NCI-H2081 (cell line): Measurements from ENCODE around the gene PIK3R5.

Source experiments
- DNase-seq, 2 experiments: peaks; one replicate each; lab custom pipeline; 2025; lab: John Stamatoyannopoulos, UW

PIK3R5 gene

GRCh38 chr17:8953156-8953885 is 12.2 kb downstream of the PIK3R5 start:
- no peak for DNase-seq

- DNase-seq = no peak
Measured at GRCh38 chr17:8952191-8952590, 13.3 kb downstream of the PIK3R5 start.

DNA sequence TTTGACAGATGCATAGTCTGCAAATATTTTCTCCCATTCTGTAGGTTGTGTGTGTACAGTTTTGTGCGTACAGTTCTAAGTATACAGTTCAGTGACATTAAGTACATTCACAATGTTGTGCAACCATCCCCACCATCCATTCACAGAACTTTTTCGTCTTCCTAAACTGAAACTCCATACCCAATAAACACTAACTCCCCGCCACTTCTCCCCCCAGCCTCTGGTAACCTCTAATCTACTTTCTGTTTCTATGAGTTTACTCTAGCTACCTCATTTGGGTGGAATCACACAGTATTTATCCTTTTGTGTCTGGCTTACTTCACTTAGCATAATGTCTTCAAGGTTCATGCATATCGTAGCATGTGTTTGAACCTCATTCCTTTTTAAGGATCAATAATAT is 14.3 kb downstream of the PIK3R5 start:
- no peak for DNase-seq

DNA sequence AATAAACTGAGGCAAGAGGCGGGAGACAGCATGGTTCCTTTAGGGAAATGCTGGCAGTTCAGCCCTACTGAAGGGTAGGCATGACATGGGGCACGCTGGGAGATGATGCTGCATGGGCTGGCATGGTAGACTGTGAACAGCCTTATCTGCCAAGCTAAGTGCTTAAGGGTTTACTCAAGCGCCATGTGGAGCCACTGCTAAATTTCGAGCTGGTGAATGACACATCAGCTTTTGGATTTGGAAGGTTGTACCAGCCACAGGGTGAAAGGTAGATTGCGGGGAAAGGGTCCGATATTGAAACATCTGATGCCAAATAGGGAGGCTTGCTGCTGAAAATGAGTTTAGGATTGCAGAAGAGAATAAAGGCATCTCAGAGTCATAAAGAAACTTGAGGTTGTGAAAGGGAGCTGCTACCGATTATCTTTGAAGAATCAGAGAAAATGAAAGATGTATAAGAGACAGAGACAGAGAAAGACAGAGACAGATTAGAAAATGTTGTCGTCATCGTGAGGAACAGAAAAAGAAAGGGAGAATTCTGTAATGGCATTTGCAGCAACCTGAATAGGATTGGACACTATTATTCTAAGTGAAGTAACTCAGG is 16.3 kb downstream of the PIK3R5 start:
- no peak for DNase-seq

DNA sequence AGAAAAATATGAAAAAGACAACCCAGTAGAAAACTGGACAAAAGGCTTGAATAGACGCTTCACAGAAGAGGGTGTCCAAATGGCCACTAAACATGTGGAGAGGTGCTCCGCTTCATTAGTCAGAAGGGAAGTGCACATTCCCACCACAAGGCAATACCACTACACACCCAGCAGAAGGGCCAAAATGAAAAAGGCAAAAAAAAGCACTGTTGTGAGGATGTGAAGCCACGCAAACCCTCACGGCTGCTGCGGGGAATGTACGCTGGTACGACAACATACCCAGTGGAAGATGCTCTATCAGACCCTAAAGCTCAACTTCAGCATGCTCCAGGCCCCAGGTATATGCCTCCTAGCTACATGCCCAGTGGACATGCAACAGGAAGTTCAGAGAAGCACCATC is 17.0 kb downstream of the PIK3R5 start:
- DNase-seq = no peak

- DNase-seq = no peak
Measured at GRCh38 chr17:8947201-8947600, 18.3 kb downstream of the PIK3R5 start.

- DNase-seq = no peak
Measured at GRCh38 chr17:8946476-8946875, 19.0 kb downstream of the PIK3R5 start.

GRCh38 chr17:8946071-8946470 is 19.4 kb downstream of the PIK3R5 start:
- DNase-seq = no peak

DNA sequence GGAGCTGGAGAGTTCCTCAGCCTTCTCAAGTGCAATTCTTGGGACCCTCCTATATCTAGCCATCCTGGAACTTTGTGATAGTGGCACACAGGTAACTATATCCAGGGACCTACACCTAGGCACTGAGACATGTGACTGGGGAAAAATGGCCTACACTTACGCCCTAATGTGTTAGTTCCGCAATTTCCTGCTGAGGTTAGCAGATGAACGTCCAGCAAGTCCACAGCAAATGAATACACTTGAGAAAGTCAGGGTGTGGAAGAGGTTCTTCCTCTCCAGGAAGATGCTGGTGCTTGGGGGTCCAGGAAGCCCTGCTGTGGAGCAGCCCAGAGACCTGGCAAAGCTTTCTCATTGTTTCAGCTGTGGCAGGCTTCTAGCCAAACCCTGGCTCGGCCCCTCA is 20.8 kb downstream of the PIK3R5 start:
- DNase-seq = no peak

DNA sequence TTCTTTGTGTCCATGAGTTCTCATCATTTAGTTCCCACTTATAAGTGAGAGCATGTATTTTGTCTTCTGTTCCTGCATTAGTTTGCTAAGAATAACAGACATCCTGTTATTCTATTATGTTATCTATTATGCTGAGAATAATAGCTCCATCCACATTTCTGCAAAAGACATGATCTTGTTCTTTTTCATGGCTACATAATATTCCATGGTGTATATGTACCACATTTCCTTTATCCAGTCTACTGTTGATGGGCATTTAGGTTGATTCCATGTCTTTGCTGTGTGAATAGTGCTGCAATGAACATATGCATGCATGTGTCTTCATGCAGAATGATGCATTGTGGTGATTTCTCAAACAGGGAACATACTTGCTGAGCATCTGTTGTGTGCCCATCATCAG is 21.4 kb downstream of the PIK3R5 start:
- DNase-seq = no peak

- no peak for DNase-seq
Measured at GRCh38 chr17:8941980-8942622, 23.4 kb downstream of the PIK3R5 start.

GRCh38 chr17:8941520-8941919 is 24.0 kb downstream of the PIK3R5 start:
- DNase-seq = no peak

- no peak for DNase-seq
Measured at GRCh38 chr17:8940866-8941471, 24.5 kb downstream of the PIK3R5 start.

GRCh38 chr17:8939496-8940334 is 25.8 kb downstream of the PIK3R5 start:
- DNase-seq = no peak

DNA sequence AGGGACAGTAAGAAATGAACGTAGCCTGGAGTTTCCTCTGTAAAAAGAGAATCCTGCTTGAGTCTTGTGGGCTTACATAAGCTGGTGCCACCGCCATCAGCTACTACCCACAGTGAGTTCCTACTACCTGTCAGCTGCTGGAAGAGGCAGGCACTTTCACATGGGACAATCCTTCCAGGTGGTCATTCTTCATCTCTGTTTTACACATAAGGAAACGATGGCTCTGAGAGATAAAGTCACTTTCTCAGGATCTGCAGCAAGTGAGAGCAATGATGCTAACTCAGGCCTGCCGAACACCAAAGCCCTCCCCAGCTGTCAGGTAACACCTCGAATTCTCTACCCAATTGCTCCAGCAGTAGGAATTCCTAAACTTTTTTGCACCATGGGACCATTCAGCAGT is 26.6 kb downstream of the PIK3R5 start:
- no peak for DNase-seq

- no peak for DNase-seq
Measured at GRCh38 chr17:8935191-8935590, 30.3 kb downstream of the PIK3R5 start.

DNA sequence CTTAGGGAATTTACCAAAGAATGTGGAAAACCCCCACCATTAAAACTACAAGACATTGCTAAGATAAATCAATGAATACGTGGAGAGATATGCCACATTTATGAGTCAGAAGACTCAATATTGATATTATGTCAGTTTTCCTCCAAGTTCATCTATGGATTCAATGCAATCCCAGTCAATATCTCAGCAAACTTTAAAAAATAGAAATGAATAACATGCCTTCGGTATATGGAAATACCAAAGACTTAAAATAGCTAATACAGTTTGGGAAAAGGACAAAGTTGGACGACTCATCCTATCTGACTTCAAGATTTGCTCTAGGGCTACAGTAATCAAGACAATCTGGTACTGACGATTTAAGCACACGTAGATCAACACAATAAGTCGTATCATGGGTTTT is 31.2 kb downstream of the PIK3R5 start:
- no peak for DNase-seq

DNA sequence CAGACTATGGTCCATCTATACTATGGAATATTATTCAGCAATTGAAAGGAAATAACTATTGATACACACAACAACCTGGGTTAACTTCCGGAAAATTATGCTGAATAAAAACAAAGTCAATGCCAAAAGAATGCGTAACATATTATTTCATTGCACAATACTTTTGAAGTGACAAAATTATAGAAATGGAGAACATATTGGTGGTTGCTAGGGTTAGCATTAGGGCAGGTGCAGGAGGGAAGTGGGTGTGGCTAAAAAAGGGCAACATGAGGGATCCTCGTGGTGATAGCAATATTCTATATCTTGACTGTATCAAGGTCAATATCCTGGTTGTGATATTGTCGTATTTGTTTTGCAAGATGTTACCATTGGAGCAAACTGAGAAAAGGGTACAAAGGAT is 34.9 kb downstream of the PIK3R5 start:
- DNase-seq = no peak

DNA sequence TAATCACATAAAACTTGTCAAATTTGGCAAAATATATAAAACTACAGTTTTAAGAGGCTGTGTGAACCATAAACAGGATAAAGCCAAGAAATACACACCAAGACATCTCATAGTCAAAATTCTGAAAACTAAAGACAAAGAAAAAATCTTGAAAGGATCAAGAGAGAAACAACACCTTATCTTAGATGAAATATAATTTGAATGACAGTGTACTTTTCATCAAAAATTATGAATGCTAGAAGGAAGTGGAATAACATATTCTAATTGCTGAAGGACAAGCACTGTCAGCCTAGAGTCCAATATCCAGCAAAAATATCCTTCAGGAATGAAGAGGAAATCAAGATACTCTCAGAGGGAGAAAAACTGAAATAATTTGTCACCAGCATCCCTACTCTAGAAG is 37.2 kb downstream of the PIK3R5 start:
- no peak for DNase-seq

- DNase-seq = no peak
Measured at GRCh38 chr17:8927395-8927794, 38.1 kb downstream of the PIK3R5 start.

GRCh38 chr17:8925808-8926207 is 39.7 kb downstream of the PIK3R5 start:
- no peak for DNase-seq

- DNase-seq = no peak
Measured at GRCh38 chr17:8925141-8925540, 40.4 kb downstream of the PIK3R5 start.
